Trophoblast cell (in vitro differentiated cells and primary cell): ENCODE results near the gene VWA3B.
A peak's percentile ranks its signal among the peaks of the same experiment; 100 is the strongest.

ENCODE experiments used
- DNase-seq, 2 donors: peaks; one replicate each; pipeline ENCODE4 v3.0.0-alpha.2; 2016
- H2AFZ ChIP-seq: 2 replicates; pipeline ENCODE4 v1.6.1; 2013; ENCODE audit warnings: low read length, moderate library complexity, mild to moderate bottlenecking; ENCODE audit not compliant: insufficient read depth, poor library complexity
- H2AK5ac ChIP-seq: 2 replicates; pipeline ENCODE4 v1.6.1; 2013; ENCODE audit warnings: mild to moderate bottlenecking, low read length
- H2BK120ac ChIP-seq: 2 replicates; pipeline ENCODE4 v1.6.1; 2013; ENCODE audit warnings: low read length, mild to moderate bottlenecking, moderate library complexity; ENCODE audit not compliant: insufficient read depth, poor library complexity
- H2BK12ac ChIP-seq: 2 replicates; pipeline ENCODE4 v1.6.1; 2013; ENCODE audit warnings: mild to moderate bottlenecking, low read length, moderate library complexity
- H2BK5ac ChIP-seq: 2 replicates; pipeline ENCODE4 v1.6.1; 2013; ENCODE audit warnings: low read length, low read depth, moderate library complexity, mild to moderate bottlenecking; ENCODE audit not compliant: poor library complexity
- H3K14ac ChIP-seq: 2 replicates; pipeline ENCODE4 v1.6.1; 2013; ENCODE audit warnings: mild to moderate bottlenecking, low read length
- H3K18ac ChIP-seq: 2 replicates; pipeline ENCODE4 v1.6.1; 2013; ENCODE audit warnings: mild to moderate bottlenecking, low read length
- H3K23ac ChIP-seq: 2 replicates; pipeline ENCODE4 v1.6.1; 2013; ENCODE audit warnings: low read length
- H3K27ac ChIP-seq: 2 replicates; pipeline ENCODE4 v1.5.1; 2013; ENCODE audit warnings: low read depth, mild to moderate bottlenecking, inconsistent platforms, low read length, moderate library complexity
- H3K27me3 ChIP-seq: 2 replicates; pipeline ENCODE4 v1.6.1; 2013; ENCODE audit warnings: inconsistent platforms, mild to moderate bottlenecking, low read length, moderate library complexity; ENCODE audit not compliant: insufficient read depth
- H3K36me3 ChIP-seq, 2 experiments: 1 replicate in 1 of 2; 2 replicates in 1 of 2; pipeline ENCODE4 v1.6.1; 2013; ENCODE audit warnings: low read length in 2 of 2, mild to moderate bottlenecking in 2 of 2, moderate library complexity in 1 of 2; ENCODE audit not compliant: insufficient read depth in 2 of 2, control insufficient read depth in 1 of 2
- H3K4ac ChIP-seq: 2 replicates; pipeline ENCODE4 v1.6.1; 2013; ENCODE audit warnings: low read depth, mild to moderate bottlenecking, low read length, moderate library complexity
- H3K4me1 ChIP-seq, 2 experiments: 1 replicate in 1 of 2; 2 replicates in 1 of 2; pipeline ENCODE4 v1.6.1; 2013; ENCODE audit warnings: low read length in 2 of 2, mild to moderate bottlenecking in 2 of 2, moderate library complexity in 1 of 2; ENCODE audit not compliant: insufficient read depth in 2 of 2, control insufficient read depth in 1 of 2
- H3K4me2 ChIP-seq: 2 replicates; pipeline ENCODE4 v1.6.1; 2013; ENCODE audit warnings: inconsistent platforms, mild to moderate bottlenecking, low read length, moderate library complexity
- H3K4me3 ChIP-seq: 2 replicates; pipeline ENCODE4 v1.5.1; 2013; ENCODE audit warnings: mild to moderate bottlenecking, low read depth, low read length, inconsistent platforms
- H3K79me1 ChIP-seq: one replicate; pipeline ENCODE4 v1.6.1; 2013; ENCODE audit warnings: low read length
- H3K79me2 ChIP-seq: 2 replicates; pipeline ENCODE4 v1.6.1; 2013; ENCODE audit warnings: low read length, mild to moderate bottlenecking; ENCODE audit not compliant: control insufficient read depth, insufficient read depth, poor library complexity
- H3K9ac ChIP-seq: 2 replicates; pipeline ENCODE4 v1.6.1; 2013; ENCODE audit warnings: mild to moderate bottlenecking, low read length
- H3K9me3 ChIP-seq: 2 replicates; pipeline ENCODE4 v1.6.1; 2013; ENCODE audit warnings: low read depth, mild to moderate bottlenecking, control low read depth, inconsistent platforms, low read length; ENCODE audit not compliant: insufficient read depth
- H4K12ac ChIP-seq: 2 replicates; pipeline ENCODE4 v1.6.1; 2013; ENCODE audit warnings: low read depth, mild to moderate bottlenecking, low read length, moderate library complexity
- H4K8ac ChIP-seq: 2 replicates; pipeline ENCODE4 v1.6.1; 2013; ENCODE audit warnings: low read depth, mild to moderate bottlenecking, low read length, moderate library complexity
- H4K91ac ChIP-seq: one replicate; pipeline ENCODE4 v1.6.1; 2013; ENCODE audit warnings: low read depth, mild to moderate bottlenecking, low read length, moderate library complexity
- WGBS: extraction: QIAGEN DNeasy Blood & Tissue Kit; methylation state at CpG from one replicate; pipeline ENCODE4 v1.1.7; 2013; ENCODE audit warnings: missing lambda C conversion rate; ENCODE audit not compliant: insufficient read length, insufficient coverage; ENCODE audit errors: extremely low coverage; 5-methylcytosine and 5-hydroxymethylcytosine counted together

VWA3B gene

GRCh38 chr2:98234776-98235175 lies 147.8 kb downstream of the VWA3B start:
- Histone ChIP-seq H3K18ac (no peak overlapping the region), H3K4ac (no peak overlapping the region), H3K79me1 (no peaks in the 10 kb centered on the region), H2BK120ac (no peak overlapping the region), H3K27me3 (no peaks in the 10 kb centered on the region), H3K14ac (no peak overlapping the region), H2BK5ac (no peak overlapping the region), H3K4me3 (no peak overlapping the region), H3K9me3 (no peaks in the 10 kb centered on the region), H4K12ac (no peak overlapping the region), H2AK5ac (no peak overlapping the region), H3K79me2 (no peaks in the 10 kb centered on the region), H2BK12ac (no peak overlapping the region), H3K23ac (peak overlapping the region; percentile 89), H3K36me3 (no peaks in the 10 kb centered on the region), H3K4me1 (peaks cover 0 to 2% of the 10 kb centered on the region in 2 experiments), H3K4me2 (no peak overlapping the region), H4K91ac (no peak overlapping the region), H3K9ac (no peak overlapping the region), H2AFZ (no peak overlapping the region), H3K27ac (no peak overlapping the region), H4K8ac (no peak overlapping the region)
- no CpG with 5 or more reads among the region's 2 CpGs for WGBS
- DNase-seq: no peak

DNA sequence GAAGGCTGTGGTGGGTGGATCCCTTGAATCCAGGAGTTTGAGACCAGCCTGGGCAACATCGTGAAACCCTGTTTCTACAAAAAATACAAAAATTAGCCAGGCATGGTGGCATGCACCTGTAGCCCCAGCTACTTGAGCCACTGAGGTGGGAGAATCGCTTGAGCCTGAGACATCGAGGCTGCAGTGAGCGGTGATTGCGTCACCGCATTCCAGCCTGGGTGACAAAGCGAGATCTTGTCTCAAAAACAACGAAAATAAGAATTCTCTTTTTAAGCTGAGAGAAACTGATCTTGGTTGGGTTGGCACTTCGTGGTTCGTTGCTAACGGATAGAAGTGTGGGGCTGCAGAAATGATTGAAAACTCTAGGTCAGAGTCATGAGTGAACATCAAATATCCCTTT lies 150.0 kb downstream of the VWA3B start:
- no peak overlapping the region for H3K27ac ChIP-seq
- no peak overlapping the region for H2AK5ac ChIP-seq
- H3K18ac ChIP-seq: no peak overlapping the region
- no peak overlapping the region for H3K4me2 ChIP-seq
- H4K8ac ChIP-seq: no peak overlapping the region
- no peaks in the 10 kb centered on the region for H3K36me3 ChIP-seq
- H3K4me3 ChIP-seq: no peak overlapping the region
- no peak overlapping the region for H2BK120ac ChIP-seq
- no peak overlapping the region for H2AFZ ChIP-seq
- H3K79me2 ChIP-seq: no peaks in the 10 kb centered on the region
- H3K9me3 ChIP-seq: no peaks in the 10 kb centered on the region
- no CpG with 5 or more reads among the region's 11 CpGs for WGBS
- H3K4ac ChIP-seq: no peak overlapping the region
- H3K27me3 ChIP-seq: no peaks in the 10 kb centered on the region
- H4K12ac ChIP-seq: no peak overlapping the region
- H3K4me1 ChIP-seq: peaks cover 3 to 8% of the 10 kb centered on the region in 2 experiments
- H4K91ac ChIP-seq: no peak overlapping the region
- no peaks in the 10 kb centered on the region for H3K79me1 ChIP-seq
- H3K14ac ChIP-seq: no peak overlapping the region
- H2BK5ac ChIP-seq: no peak overlapping the region
- no peak overlapping the region for H2BK12ac ChIP-seq
- no peak overlapping the region for H3K23ac ChIP-seq
- DNase-seq: peak; percentile 71 to 90
- no peak overlapping the region for H3K9ac ChIP-seq

DNA sequence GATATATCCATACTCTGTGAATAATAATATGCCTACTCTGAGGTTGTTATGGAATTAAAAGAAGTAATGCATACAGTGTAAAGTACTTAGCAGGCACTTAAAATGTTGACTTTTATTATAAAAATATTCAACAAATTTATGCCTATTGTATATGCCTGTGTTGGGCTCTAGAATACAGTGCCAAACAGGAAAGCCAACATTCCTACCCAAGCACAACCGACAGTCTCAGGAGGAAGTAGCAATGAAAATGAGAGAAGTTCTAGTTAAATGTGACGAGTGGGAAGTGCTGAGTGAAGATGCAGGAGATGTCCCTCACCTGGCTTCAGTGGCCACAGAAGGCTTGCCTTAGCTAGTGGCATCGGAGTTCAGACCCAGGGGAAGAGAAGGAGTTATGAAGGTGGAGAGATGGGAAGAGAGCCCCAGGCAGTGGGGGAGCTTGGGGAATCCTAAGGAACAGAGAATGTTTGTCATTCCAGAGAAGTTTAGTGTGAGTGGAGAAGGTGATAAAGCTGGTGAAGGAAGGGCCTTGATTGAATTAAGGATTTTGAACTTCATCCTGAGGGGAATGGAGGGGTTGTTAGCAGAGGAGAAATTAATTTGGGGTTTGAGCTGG lies 153.9 kb downstream of the VWA3B start:
- no peak overlapping the region for H4K8ac ChIP-seq
- no peaks in the 10 kb centered on the region for H3K36me3 ChIP-seq
- no peak overlapping the region for H3K27ac ChIP-seq
- no peak overlapping the region for H4K91ac ChIP-seq
- H3K4ac ChIP-seq: no peak overlapping the region
- no peak overlapping the region for H2AK5ac ChIP-seq
- H3K9ac ChIP-seq: no peak overlapping the region
- no peak overlapping the region for H2AFZ ChIP-seq
- no peak overlapping the region for H2BK12ac ChIP-seq
- no peak overlapping the region for H2BK5ac ChIP-seq
- no peaks in the 10 kb centered on the region for H3K9me3 ChIP-seq
- no peaks in the 10 kb centered on the region for H3K79me1 ChIP-seq
- peaks cover 3 to 8% of the 10 kb centered on the region in 2 experiments for H3K4me1 ChIP-seq
- H3K23ac ChIP-seq: no peak overlapping the region
- no peak overlapping the region for H2BK120ac ChIP-seq
- peak; percentile 43 to 69 for DNase-seq
- no peak overlapping the region for H3K4me2 ChIP-seq
- no peak overlapping the region for H3K14ac ChIP-seq
- no peaks in the 10 kb centered on the region for H3K79me2 ChIP-seq
- no peak overlapping the region for H3K18ac ChIP-seq
- H3K27me3 ChIP-seq: no peaks in the 10 kb centered on the region
- no peak overlapping the region for H4K12ac ChIP-seq
- H3K4me3 ChIP-seq: no peak overlapping the region
- no CpG with 5 or more reads among the region's 3 CpGs for WGBS

- Histone ChIP-seq H3K4ac (no peak overlapping the region), H3K79me1 (no peaks in the 10 kb centered on the region), H3K4me3 (no peak overlapping the region), H3K4me1 (peaks cover 3 to 8% of the 10 kb centered on the region in 2 experiments), H2BK5ac (no peak overlapping the region), H3K27ac (no peak overlapping the region), H3K9ac (no peak overlapping the region), H3K36me3 (no peaks in the 10 kb centered on the region), H3K4me2 (no peak overlapping the region), H2BK120ac (no peak overlapping the region), H2AK5ac (no peak overlapping the region), H3K27me3 (no peaks in the 10 kb centered on the region), H2AFZ (no peak overlapping the region), H2BK12ac (no peak overlapping the region), H3K18ac (no peak overlapping the region), H4K12ac (no peak overlapping the region), H3K14ac (no peak overlapping the region), H4K91ac (no peak overlapping the region), H4K8ac (no peak overlapping the region), H3K9me3 (no peaks in the 10 kb centered on the region), H3K79me2 (no peaks in the 10 kb centered on the region), H3K23ac (no peak overlapping the region)
- DNase-seq: no peak
- no CpG with 5 or more reads among the region's 2 CpGs for WGBS
Measured at GRCh38 chr2:98241592-98241991, 154.6 kb downstream of the VWA3B start.
